ENCODE data around the gene MANF. TPM values are rescaled to one million over a fixed set of nuclear protein-coding genes. Genes with fewer than 3 reads are reported as not detected.

Gene MANF
- total and polyA plus RNA-seq, 2 of the 13 experiments (the other 11 are each of a cell fraction or from before 2014, with no cell fraction given): 55.4 to 269 TPM

DNA sequence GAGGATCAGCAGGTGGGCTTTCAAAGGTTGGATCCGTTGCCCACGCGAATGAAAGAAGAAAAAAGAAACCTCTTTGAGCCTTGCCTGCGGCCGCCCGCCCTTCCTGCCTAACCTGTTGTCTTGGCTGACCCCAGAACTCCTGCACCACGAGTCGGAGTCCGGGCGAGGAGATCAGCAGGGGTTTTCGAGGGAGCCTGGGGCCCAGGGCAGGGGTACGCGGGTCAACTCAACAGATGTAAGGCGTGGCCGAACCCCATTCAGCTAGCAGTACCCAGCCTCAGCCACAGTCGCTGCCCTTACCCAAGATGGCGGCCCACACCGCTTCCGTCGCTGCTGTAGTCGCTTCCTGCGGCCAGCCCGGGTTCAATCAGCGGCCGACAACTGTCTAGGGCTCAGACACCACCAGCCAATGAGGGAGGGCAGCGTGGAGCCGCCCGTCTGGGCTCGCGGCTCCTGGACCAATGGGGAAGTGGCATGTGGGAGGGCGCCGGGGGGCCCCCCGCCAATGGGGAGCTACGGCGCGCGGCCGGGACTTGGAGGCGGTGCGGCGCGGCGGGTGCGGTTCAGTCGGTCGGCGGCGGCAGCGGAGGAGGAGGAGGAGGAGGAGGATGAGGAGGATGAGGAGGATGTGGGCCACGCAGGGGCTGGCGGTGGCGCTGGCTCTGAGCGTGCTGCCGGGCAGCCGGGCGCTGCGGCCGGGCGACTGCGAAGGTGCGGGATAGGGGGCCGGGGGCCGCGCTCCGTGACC is at the start of gene MANF (continued):
- TF ChIP-seq, protein P1, sequence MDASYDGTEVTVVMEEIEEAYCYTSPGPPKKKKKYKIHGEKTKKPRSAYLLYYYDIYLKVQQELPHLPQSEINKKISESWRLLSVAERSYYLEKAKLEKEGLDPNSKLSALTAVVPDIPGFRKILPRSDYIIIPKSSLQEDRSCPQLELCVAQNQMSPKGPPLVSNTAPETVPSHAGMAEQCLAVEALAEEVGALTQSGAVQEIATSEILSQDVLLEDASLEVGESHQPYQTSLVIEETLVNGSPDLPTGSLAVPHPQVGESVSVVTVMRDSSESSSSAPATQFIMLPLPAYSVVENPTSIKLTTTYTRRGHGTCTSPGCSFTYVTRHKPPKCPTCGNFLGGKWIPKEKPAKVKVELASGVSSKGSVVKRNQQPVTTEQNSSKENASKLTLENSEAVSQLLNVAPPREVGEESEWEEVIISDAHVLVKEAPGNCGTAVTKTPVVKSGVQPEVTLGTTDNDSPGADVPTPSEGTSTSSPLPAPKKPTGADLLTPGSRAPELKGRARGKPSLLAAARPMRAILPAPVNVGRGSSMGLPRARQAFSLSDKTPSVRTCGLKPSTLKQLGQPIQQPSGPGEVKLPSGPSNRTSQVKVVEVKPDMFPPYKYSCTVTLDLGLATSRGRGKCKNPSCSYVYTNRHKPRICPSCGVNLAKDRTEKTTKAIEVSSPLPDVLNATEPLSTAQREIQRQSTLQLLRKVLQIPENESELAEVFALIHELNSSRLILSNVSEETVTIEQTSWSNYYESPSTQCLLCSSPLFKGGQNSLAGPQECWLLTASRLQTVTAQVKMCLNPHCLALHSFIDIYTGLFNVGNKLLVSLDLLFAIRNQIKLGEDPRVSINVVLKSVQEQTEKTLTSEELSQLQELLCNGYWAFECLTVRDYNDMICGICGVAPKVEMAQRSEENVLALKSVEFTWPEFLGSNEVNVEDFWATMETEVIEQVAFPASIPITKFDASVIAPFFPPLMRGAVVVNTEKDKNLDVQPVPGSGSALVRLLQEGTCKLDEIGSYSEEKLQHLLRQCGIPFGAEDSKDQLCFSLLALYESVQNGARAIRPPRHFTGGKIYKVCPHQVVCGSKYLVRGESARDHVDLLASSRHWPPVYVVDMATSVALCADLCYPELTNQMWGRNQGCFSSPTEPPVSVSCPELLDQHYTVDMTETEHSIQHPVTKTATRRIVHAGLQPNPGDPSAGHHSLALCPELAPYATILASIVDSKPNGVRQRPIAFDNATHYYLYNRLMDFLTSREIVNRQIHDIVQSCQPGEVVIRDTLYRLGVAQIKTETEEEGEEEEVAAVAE (CRISPR knock-in tag; IDR thresholded peaks at IDR 0.05; ENCODE audit: borderline replicate concordance): peak; percentile 85
- TF ChIP-seq, protein P2, sequence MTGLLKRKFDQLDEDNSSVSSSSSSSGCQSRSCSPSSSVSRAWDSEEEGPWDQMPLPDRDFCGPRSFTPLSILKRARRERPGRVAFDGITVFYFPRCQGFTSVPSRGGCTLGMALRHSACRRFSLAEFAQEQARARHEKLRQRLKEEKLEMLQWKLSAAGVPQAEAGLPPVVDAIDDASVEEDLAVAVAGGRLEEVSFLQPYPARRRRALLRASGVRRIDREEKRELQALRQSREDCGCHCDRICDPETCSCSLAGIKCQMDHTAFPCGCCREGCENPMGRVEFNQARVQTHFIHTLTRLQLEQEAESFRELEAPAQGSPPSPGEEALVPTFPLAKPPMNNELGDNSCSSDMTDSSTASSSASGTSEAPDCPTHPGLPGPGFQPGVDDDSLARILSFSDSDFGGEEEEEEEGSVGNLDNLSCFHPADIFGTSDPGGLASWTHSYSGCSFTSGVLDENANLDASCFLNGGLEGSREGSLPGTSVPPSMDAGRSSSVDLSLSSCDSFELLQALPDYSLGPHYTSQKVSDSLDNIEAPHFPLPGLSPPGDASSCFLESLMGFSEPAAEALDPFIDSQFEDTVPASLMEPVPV (CRISPR knock-in tag; IDR thresholded peaks at IDR 0.05): no peak
- TF ChIP-seq ZNF598 (CRISPR knock-in tag; IDR thresholded peaks at IDR 0.05; ENCODE audit: borderline replicate concordance) (peak; percentile 93; the same call in 1 of the 2 replicates), NFIB (CRISPR knock-in tag; IDR thresholded peaks at IDR 0.05; ENCODE audit: borderline replicate concordance) (no peak), STAT5B (CRISPR knock-in tag; IDR thresholded peaks at IDR 0.05) (no peak), HNF4G (IDR thresholded peaks at IDR 0.05; ENCODE audit: borderline replicate concordance, low read depth, low read length) (no peak), HNF4G (CRISPR knock-in tag; IDR thresholded peaks at IDR 0.05; ENCODE audit: borderline replicate concordance, low read depth) (0 out of 2 replicates have a peak, but pooled peaks have one; percentile 7), ZNF547 (CRISPR knock-in tag; IDR thresholded peaks at IDR 0.05) (peak; percentile 89; the same call in 1 of the 2 replicates), SNAPC2 (CRISPR knock-in tag; IDR thresholded peaks at IDR 0.05) (no peak), FOSL1 (CRISPR knock-in tag; IDR thresholded peaks at IDR 0.05; ENCODE audit: borderline replicate concordance) (no peak), GZF1 (CRISPR knock-in tag; IDR thresholded peaks at IDR 0.05) (peak; percentile 30; the same call in 1 of the 2 replicates), ZNF850 (CRISPR knock-in tag; conservative IDR thresholded peaks at IDR 0.05) (no peak), ZNF33B (CRISPR knock-in tag; IDR thresholded peaks at IDR 0.05) (peak; percentile 73; the same call in 1 of the 2 replicates), PHF8 (CRISPR knock-in tag; IDR thresholded peaks at IDR 0.05) (peak; percentile 94), MIER2 (CRISPR knock-in tag; IDR thresholded peaks at IDR 0.05) (no peak), JUND (CRISPR knock-in tag; IDR thresholded peaks at IDR 0.05) (no peak; the same call in 1 of the 2 replicates)
- TF ChIP-seq, protein P3, sequence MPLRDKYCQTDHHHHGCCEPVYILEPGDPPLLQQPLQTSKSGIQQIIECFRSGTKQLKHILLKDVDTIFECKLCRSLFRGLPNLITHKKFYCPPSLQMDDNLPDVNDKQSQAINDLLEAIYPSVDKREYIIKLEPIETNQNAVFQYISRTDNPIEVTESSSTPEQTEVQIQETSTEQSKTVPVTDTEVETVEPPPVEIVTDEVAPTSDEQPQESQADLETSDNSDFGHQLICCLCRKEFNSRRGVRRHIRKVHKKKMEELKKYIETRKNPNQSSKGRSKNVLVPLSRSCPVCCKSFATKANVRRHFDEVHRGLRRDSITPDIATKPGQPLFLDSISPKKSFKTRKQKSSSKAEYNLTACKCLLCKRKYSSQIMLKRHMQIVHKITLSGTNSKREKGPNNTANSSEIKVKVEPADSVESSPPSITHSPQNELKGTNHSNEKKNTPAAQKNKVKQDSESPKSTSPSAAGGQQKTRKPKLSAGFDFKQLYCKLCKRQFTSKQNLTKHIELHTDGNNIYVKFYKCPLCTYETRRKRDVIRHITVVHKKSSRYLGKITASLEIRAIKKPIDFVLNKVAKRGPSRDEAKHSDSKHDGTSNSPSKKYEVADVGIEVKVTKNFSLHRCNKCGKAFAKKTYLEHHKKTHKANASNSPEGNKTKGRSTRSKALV (CRISPR knock-in tag; IDR thresholded peaks at IDR 0.05): 0 out of 2 replicates have a peak, but pooled peaks have one; percentile 40
- TF ChIP-seq, protein P4, sequence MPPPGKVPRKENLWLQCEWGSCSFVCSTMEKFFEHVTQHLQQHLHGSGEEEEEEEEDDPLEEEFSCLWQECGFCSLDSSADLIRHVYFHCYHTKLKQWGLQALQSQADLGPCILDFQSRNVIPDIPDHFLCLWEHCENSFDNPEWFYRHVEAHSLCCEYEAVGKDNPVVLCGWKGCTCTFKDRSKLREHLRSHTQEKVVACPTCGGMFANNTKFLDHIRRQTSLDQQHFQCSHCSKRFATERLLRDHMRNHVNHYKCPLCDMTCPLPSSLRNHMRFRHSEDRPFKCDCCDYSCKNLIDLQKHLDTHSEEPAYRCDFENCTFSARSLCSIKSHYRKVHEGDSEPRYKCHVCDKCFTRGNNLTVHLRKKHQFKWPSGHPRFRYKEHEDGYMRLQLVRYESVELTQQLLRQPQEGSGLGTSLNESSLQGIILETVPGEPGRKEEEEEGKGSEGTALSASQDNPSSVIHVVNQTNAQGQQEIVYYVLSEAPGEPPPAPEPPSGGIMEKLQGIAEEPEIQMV (CRISPR knock-in tag; IDR thresholded peaks at IDR 0.05; ENCODE audit: low read depth): no peak
- TF ChIP-seq, protein P5, sequence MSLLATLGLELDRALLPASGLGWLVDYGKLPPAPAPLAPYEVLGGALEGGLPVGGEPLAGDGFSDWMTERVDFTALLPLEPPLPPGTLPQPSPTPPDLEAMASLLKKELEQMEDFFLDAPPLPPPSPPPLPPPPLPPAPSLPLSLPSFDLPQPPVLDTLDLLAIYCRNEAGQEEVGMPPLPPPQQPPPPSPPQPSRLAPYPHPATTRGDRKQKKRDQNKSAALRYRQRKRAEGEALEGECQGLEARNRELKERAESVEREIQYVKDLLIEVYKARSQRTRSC (CRISPR knock-in tag; IDR thresholded peaks at IDR 0.05; ENCODE audit: low read depth): no peak

Data from HepG2 (cell line).